ENCODE results near the gene INTS3. TPM values are rescaled to one million over a fixed set of nuclear protein-coding genes. Genes with fewer than 3 reads are reported as not detected.

The INTS3 gene
- total RNA-seq (2013; cell fraction: nucleolus; rRNA removed): 258 and 277 TPM in 2 replicates
- total RNA-seq (2014; rRNA removed) (32.7 and 36.1 TPM in 2 replicates), total RNA-seq (2014; rRNA removed; fragmentation: Illumina TruSeq; extraction: Trizol) (25.0 and 25.2 TPM in 2 replicates), total RNA-seq (2021) (44.0 and 48.3 TPM in 2 replicates), polyA plus RNA-seq (2011; rRNA removed) (78.6 and 87.4 TPM in 2 replicates), polyA plus RNA-seq (2014; fragmentation: Illumina TruSeq; extraction: Trizol) (36.3 and 37.1 TPM in 2 replicates), polyA plus RNA-seq (2014; fragmentation: Nextera tagmentation; extraction: Ambion mirVana) (10 to 100 TPM; 12.6 to 14.0 TPM), polyA plus RNA-seq (2014; rRNA removed) (31.3 and 32.3 TPM in 2 replicates), polyA plus RNA-seq (2016; fragmentation: Nextera tagmentation; extraction: Ambion mirVana) (10 to 100 TPM; 28.2 to 30.4 TPM), polyA minus RNA-seq (2011; rRNA and poly(A)+ RNA removed) (74.4 and 79.5 TPM in 2 replicates), Bru-seq, nascent RNA (percentile 78 among the genes with signal in this experiment), BruChase-seq, experiment 1, labeled RNA remaining after a 6-hour chase (percentile 91 among the genes with signal in this experiment), BruChase-seq, experiment 2, labeled RNA remaining after a 2-hour chase (percentile 81 among the genes with signal in this experiment)
- polyA plus RNA-seq (2011; ENCODE audit: low read depth): 30.4 TPM
- 67.3 and 91.7 TPM in 2 replicates for polyA plus RNA-seq (2011; cell fraction: cytosol; rRNA removed)
- 426 and 653 TPM in 2 replicates for polyA plus RNA-seq (2011; cell fraction: nucleus; rRNA removed)
- 37.9 and 51.2 TPM in 2 replicates for polyA plus RNA-seq (2012)
- polyA minus RNA-seq (2011; cell fraction: cytosol; rRNA and poly(A)+ RNA removed): 19.5 and 25.3 TPM in 2 replicates
- 94.9 and 97.4 TPM in 2 replicates for polyA minus RNA-seq (2011; cell fraction: nucleus; rRNA and poly(A)+ RNA removed)
- long read RNA-seq, experiment 1, full-length matches to known transcripts: 2 of 5 reads
- long read RNA-seq, experiment 1, partial matches to known transcripts: 0 of 5 reads
- long read RNA-seq, experiment 1, other reads (novel, unspliced or antisense): 3 of 5 reads
- long read RNA-seq, experiment 2, partial matches to known transcripts: 5 of 13 reads
- long read RNA-seq, experiment 2, other reads (novel, unspliced or antisense): 8 of 13 reads

GRCh38 chr1:153727463-153728304, at the start of gene INTS3:
Gene INTS3, plus strand, starts transcription at chr1:153728050. Its CDS starts 585 bp downstream, at chr1:153728635.
- no peaks in the 10 kb centered on the region for H3K27me3 ChIP-seq (replicated peaks in 1 of 2; ENCODE audit: control insufficient read depth in 2 of 2, insufficient read depth in 2 of 2, low read length in 1 of 2)
- H2AFZ ChIP-seq (ENCODE audit: control insufficient read depth, low read depth, low read length): peak within 1 kb of the TSS; percentile 96
- peaks cover 34% of the 10 kb centered on the region for H3K79me2 ChIP-seq (ENCODE audit: control insufficient read depth, insufficient read depth, low read length)
- H3K27ac ChIP-seq (ENCODE audit: control insufficient read depth, insufficient read depth): peak within 1 kb of the TSS; percentile 100
- peak within 1 kb of the TSS; percentile 100 for H3K9ac ChIP-seq (ENCODE audit: control insufficient read depth, insufficient read depth, low read length)
- FAIRE-seq (peak; percentile 99), ATAC-seq (peak; percentile 92), DNase-seq (ENCODE audit: low read depth, low spot score) (peak; percentile 100)
- no peaks in the 10 kb centered on the region for H4K20me1 ChIP-seq (ENCODE audit: control insufficient read depth, insufficient read depth)
- ChIA-PET RAD21 (ENCODE audit: unreplicated experiment) (interaction anchor here (0.6 to 8.5 kb wide), 8 partner anchors 9 to 94 kb away, joined by 3 to 139 read pairs (median 4); partner anchors contain the start of genes CHTOP and SLC27A3), CTCF (interaction anchor here (0.7 to 1.6 kb wide), 4 partner anchors 15 to 50 kb away, joined by 3 to 6 read pairs (median 4); no protein-coding TSS in a partner anchor), SMC1A (ENCODE audit: uncharacterized antibody, unreplicated experiment) (interaction anchor here (0.6 to 10.3 kb wide), 6 partner anchors 8 to 259 kb away, joined by 3 to 144 read pairs (median 3); no protein-coding TSS in a partner anchor), POLR2A (interaction anchor here (0.5 to 8.7 kb wide), 7 partner anchors 9 to 544 kb away, joined by 3 to 184 read pairs (median 4); partner anchors contain the start of genes CHTOP and SLC39A1)
- peak within 1 kb of the TSS; percentile 100 for H3K4me3 ChIP-seq
- intact Hi-C loops (cut with micrococcal nuclease; ENCODE audit: unreplicated experiment): loop anchor here (2.0 kb wide), 2 partner anchors 21 to 195 kb away; partner anchors contain the start of gene GATAD2B
- H3K4me1 ChIP-seq (ENCODE audit: control insufficient read depth, insufficient read depth, low read length): peaks cover 12% of the 10 kb centered on the region
- no peaks in the 10 kb centered on the region for H3K9me3 ChIP-seq (replicated peaks; ENCODE audit: control insufficient read depth, insufficient read depth, low read length)
- H3K36me3 ChIP-seq (ENCODE audit: control insufficient read depth in 2 of 2, insufficient read depth in 2 of 2, low read length in 1 of 2): no peaks in the 10 kb centered on the region
- no TSS peak for BruUV-seq (replicated peaks)
- under 1% methylated on average over 34 of the region's 49 CpGs for WGBS (ENCODE audit: insufficient coverage, insufficient replicate concordance, low lambda C conversion rate, missing lambda C conversion rate)
- in situ Hi-C loops (cut with MboI): no loop called here
- H3K4me2 ChIP-seq (ENCODE audit: control insufficient read depth, insufficient read depth): peak within 1 kb of the TSS; percentile 95
- TF ChIP-seq TCF7 (IDR thresholded peaks at IDR 0.05; ENCODE audit: borderline replicate concordance) (no peak), YY1 (IDR thresholded peaks at IDR 0.05; ENCODE audit: low read depth, low read length) (peak; percentile 90), RELA (IDR thresholded peaks at IDR 0.05; ENCODE audit: borderline replicate concordance, partially characterized antibody) (no peak), EGR1 (IDR thresholded peaks at IDR 0.05; ENCODE audit: borderline replicate concordance in 1 of 2, low read depth in 2 of 2, low read length in 2 of 2) (peak in 1 of 2 experiments; percentile 21; a peak in 1 of 3 replicates), TBL1XR1 (IDR thresholded peaks at IDR 0.05; ENCODE audit: low read depth, low read length) (no peak), POLR2A (IDR thresholded peaks at IDR 0.05; ENCODE audit: low read depth, low read length) (peak; percentile 92), STAT1 (conservative IDR thresholded peaks at IDR 0.05) (no peak), SMARCA5 (IDR thresholded peaks at IDR 0.05) (no peak; the same call in 1 of the 2 replicates), ZBTB40 (IDR thresholded peaks at IDR 0.05; ENCODE audit: borderline replicate concordance) (peak; percentile 86; the same call in 1 of the 2 replicates), SREBF2 (IDR thresholded peaks at IDR 0.05; ENCODE audit: low read length) (no peak), NRF1 (conservative IDR thresholded peaks at IDR 0.05; ENCODE audit: low read depth, low read length) (peak; percentile 90), ZNF384 (IDR thresholded peaks at IDR 0.05; ENCODE audit: borderline replicate concordance, low read depth, low read length) (no peak), FOXM1 (IDR thresholded peaks at IDR 0.05; ENCODE audit: low read depth, low read length) (no peak), NR2C2 (IDR thresholded peaks at IDR 0.05; ENCODE audit: borderline replicate concordance, control insufficient read depth, insufficient read length, low read depth) (no peak)

Measured in GM12878 (cell line).